ENCODE data around the gene TRMT112. TPM values are rescaled to one million over a fixed set of nuclear protein-coding genes. Genes with fewer than 3 reads are reported as not detected.

TRMT112 gene
- total and polyA plus RNA-seq, 10 of the 15 experiments (the other 5 are each of a cell fraction or from before 2014, with no cell fraction given) = 212 to 455 (median 308) TPM

DNA sequence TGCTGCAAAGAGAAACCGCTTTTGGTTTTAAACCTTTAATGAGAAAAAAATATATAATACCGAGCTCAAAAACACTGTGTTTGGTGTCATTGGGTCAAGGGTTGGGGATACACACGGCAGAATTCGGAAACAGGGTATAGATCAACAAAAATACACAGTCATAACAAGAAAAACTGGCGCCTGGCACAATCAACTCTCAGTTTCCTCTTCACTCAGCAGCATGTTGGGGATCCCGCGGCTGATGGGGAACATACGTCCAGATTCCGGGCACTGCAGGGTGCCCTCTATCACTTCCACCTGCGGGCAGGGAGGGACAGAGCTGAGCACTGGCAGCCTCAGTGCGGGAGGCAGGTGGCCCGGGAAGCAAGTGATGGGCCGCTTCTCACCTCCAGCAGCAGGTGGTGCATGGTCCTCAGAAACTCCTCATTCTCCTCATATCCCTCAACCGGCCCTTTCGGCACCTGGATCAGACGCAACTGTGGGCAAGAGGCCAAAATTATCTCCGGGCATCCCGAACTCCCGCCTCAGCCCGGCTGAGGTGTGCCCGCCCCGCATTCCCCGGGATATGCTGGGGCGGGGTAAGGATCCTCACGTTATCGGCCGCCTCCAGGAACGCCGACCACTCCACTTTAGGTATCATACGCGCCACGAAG lies 561 bp downstream of the TRMT112 start:
- ChIA-PET CTCF (interaction anchor here (0.7 to 5.9 kb wide), 21 partner anchors 10 to 455 kb away, joined by 3 to 228 read pairs (median 6); partner anchors contain the start of genes BAD, CCDC88B, ESRRA and FERMT3), SMC1A (ENCODE audit: uncharacterized antibody, unreplicated experiment) (interaction anchor here (0.9 to 5.3 kb wide), 9 partner anchors 10 to 42 kb away, joined by 3 to 71 read pairs (median 10); partner anchors contain the start of genes BAD, CCDC88B, ESRRA and GPR137), POLR2A (interaction anchor here (0.5 to 3.5 kb wide), 17 partner anchors 10 to 777 kb away, joined by 3 to 42 read pairs (median 10); partner anchors contain the start of genes BAD, CCDC88B, ESRRA and FERMT3), RAD21 (ENCODE audit: unreplicated experiment) (interaction anchor here (0.5 to 5.6 kb wide), 19 partner anchors 12 to 486 kb away, joined by 3 to 176 read pairs (median 7); partner anchors contain the start of genes BAD, CATSPERZ, CCDC88B and ESRRA)
- Histone ChIP-seq H2AFZ (ENCODE audit: control insufficient read depth, low read depth, low read length) (peak overlapping the region; percentile 56), H3K4me1 (ENCODE audit: control insufficient read depth, insufficient read depth, low read length) (peaks cover 9% of the 10 kb centered on the region), H3K27ac (ENCODE audit: control insufficient read depth, insufficient read depth) (peak overlapping the region; percentile 99), H4K20me1 (ENCODE audit: control insufficient read depth, insufficient read depth) (no peaks in the 10 kb centered on the region), H3K9me3 (replicated peaks; ENCODE audit: control insufficient read depth, insufficient read depth, low read length) (no peaks in the 10 kb centered on the region), H3K4me3 (peak overlapping the region; percentile 80), H3K36me3 (ENCODE audit: control insufficient read depth in 2 of 2, insufficient read depth in 2 of 2, low read length in 1 of 2) (peaks cover 0 to 8% of the 10 kb centered on the region in 2 experiments; a peak in 3 of 4 replicates), H3K4me2 (ENCODE audit: control insufficient read depth, insufficient read depth) (peak overlapping the region; percentile 88), H3K79me2 (ENCODE audit: control insufficient read depth, insufficient read depth, low read length) (peaks cover 26% of the 10 kb centered on the region), H3K9ac (ENCODE audit: control insufficient read depth, insufficient read depth, low read length) (peak overlapping the region; percentile 98), H3K27me3 (replicated peaks in 1 of 2; ENCODE audit: control insufficient read depth in 2 of 2, insufficient read depth in 2 of 2, low read length in 1 of 2) (no peaks in the 10 kb centered on the region)
- WGBS (ENCODE audit: insufficient coverage, insufficient replicate concordance, low lambda C conversion rate, missing lambda C conversion rate) = 1% methylated on average over 32 of the region's 32 CpGs
- no peak for DNase-seq (ENCODE audit: low read depth, low spot score)
- peak; percentile 18 for FAIRE-seq
- ATAC-seq = peak; percentile 17
- intact Hi-C loops (cut with micrococcal nuclease; ENCODE audit: unreplicated experiment) (loop anchor here (1.0 to 5.0 kb wide), 5 partner anchors 10 to 132 kb away; partner anchors contain the start of genes CCDC88B and RPS6KA4), in situ Hi-C loops (cut with MboI) (no loop called here)
- BruUV-seq (replicated peaks) = TSS peak; percentile 100
- TF ChIP-seq WRNIP1 (IDR thresholded peaks at IDR 0.05; ENCODE audit: borderline replicate concordance, low read depth, low read length) (no peak), IRF4 (IDR thresholded peaks at IDR 0.05; ENCODE audit: low read depth, low read length) (0 out of 2 replicates have a peak, but pooled peaks have one; percentile 31), BCL3 (IDR thresholded peaks at IDR 0.05; ENCODE audit: borderline replicate concordance, insufficient read depth, low read depth, low read length, poor library complexity, severe bottlenecking) (no peak), TCF3 (IDR thresholded peaks at IDR 0.05; ENCODE audit: borderline replicate concordance, insufficient read depth, low read depth, low read length) (0 out of 2 replicates have a peak, but pooled peaks have one; percentile 6), TCF12 (IDR thresholded peaks at IDR 0.05; ENCODE audit: low read depth, low read length) (0 out of 2 replicates have a peak, but pooled peaks have one; percentile 16), JUNB (IDR thresholded peaks at IDR 0.05) (peak; percentile 71), MTA3 (IDR thresholded peaks at IDR 0.05; ENCODE audit: borderline replicate concordance, low read length) (0 out of 2 replicates have a peak, but pooled peaks have one; percentile 7), SMARCA5 (IDR thresholded peaks at IDR 0.05) (0 out of 2 replicates have a peak, but pooled peaks have one; percentile 40), CHD1 (IDR thresholded peaks at IDR 0.05; ENCODE audit: low read depth, low read length) (0 out of 2 replicates have a peak, but pooled peaks have one; percentile 11), LARP7 (IDR thresholded peaks at IDR 0.05) (peak; percentile 69; the same call in 1 of the 2 replicates), ZNF207 (IDR thresholded peaks at IDR 0.05; ENCODE audit: borderline replicate concordance) (no peak), IKZF2 (IDR thresholded peaks at IDR 0.05) (peak in 1 of 2 experiments; percentile 12; a peak in 2 of 4 replicates), POU2F2 (IDR thresholded peaks at IDR 0.05; ENCODE audit: borderline replicate concordance, low read depth, low read length) (no peak), SMC3 (IDR thresholded peaks at IDR 0.05; ENCODE audit: borderline replicate concordance, low read length) (0 out of 2 replicates have a peak, but pooled peaks have one; percentile 4), CTCF (IDR thresholded peaks at IDR 0.05 in 2 of 3, conservative IDR thresholded peaks at IDR 0.05 in 1 of 3; ENCODE audit: control insufficient read depth in 2 of 3, extremely low read depth in 1 of 3, insufficient read depth in 1 of 3, low read depth in 3 of 3, low read length in 3 of 3) (peak; percentile 25 to 32 (median 29); a peak in 3 of 6 replicates)
- TF ChIP-seq, protein P1, sequence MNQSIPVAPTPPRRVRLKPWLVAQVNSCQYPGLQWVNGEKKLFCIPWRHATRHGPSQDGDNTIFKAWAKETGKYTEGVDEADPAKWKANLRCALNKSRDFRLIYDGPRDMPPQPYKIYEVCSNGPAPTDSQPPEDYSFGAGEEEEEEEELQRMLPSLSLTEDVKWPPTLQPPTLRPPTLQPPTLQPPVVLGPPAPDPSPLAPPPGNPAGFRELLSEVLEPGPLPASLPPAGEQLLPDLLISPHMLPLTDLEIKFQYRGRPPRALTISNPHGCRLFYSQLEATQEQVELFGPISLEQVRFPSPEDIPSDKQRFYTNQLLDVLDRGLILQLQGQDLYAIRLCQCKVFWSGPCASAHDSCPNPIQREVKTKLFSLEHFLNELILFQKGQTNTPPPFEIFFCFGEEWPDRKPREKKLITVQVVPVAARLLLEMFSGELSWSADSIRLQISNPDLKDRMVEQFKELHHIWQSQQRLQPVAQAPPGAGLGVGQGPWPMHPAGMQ (IDR thresholded peaks at IDR 0.05; ENCODE audit: borderline replicate concordance) = no peak

Measured in GM12878 (cell line).